Ascending aorta (tissue), 2 donors: ENCODE results near the gene PLAAT1. TPM values are rescaled to one million over a fixed set of nuclear protein-coding genes. Genes with fewer than 3 reads are reported as not detected.

Experiments used
- DNase-seq, 2 donors: peaks; one replicate each; pipeline ENCODE4 v3.0.0-alpha.2; 2019; ENCODE audit warnings: low spot score in 2 of 2
- H3K27ac ChIP-seq, 2 donors: fragments of 200-600 bp; sonication (generic); one replicate each; pipeline ENCODE4 v1.5.1; 2016 to 2017; ENCODE audit warnings: mild to moderate bottlenecking in 1 of 2
- H3K27me3 ChIP-seq: fragments of 200-600 bp; sonication (generic); one replicate; pipeline ENCODE4 v1.5.1; 2017
- H3K36me3 ChIP-seq, 2 donors: fragments of 200-600 bp; sonication (generic); one replicate each; pipeline ENCODE4 v1.5.1; 2016
- H3K4me1 ChIP-seq, 2 donors: fragments of 200-600 bp; sonication (generic); one replicate each; pipeline ENCODE4 v1.5.1; 2016 to 2017; ENCODE audit warnings: mild to moderate bottlenecking in 1 of 2
- H3K4me3 ChIP-seq, 2 donors: fragments of 200-600 bp; sonication (generic); one replicate each; pipeline ENCODE4 v1.5.1; 2016 to 2017; ENCODE audit warnings: mild to moderate bottlenecking in 1 of 2
- H3K9me3 ChIP-seq, 2 donors: fragments of 200-600 bp; sonication (generic); one replicate each; pipeline ENCODE4 v1.5.1; 2016
- intact Hi-C: fragments of 100-400 bp; cut with DNase I; formaldehyde crosslinking; loops from one replicate; pipeline ENCODE4 v1.15.1; 2023
- total RNA-seq: library from RNA; depleted of rRNA; stranded (reverse); fragments of >200 nt; gene quantifications from one replicate; pipeline ENCODE4 v1.1.0, GENCODE V29; 2016
- TF ChIP-seq, protein P1 (sequence below), 3 experiments: fragments of 200-600 bp in 2 of 3; fragments of 450-650 bp in 1 of 3; sonication (generic) in 2 of 3; IDR thresholded peaks; one replicate each; pipeline ENCODE4 v1.5.1; 2016 to 2019; ENCODE audit warnings: antibody characterized with exemption in 3 of 3, mild to moderate bottlenecking in 1 of 3, moderate library complexity in 1 of 3

Gene PLAAT1
- total RNA-seq, 1 donor from 2014 or later = not detected

DNA sequence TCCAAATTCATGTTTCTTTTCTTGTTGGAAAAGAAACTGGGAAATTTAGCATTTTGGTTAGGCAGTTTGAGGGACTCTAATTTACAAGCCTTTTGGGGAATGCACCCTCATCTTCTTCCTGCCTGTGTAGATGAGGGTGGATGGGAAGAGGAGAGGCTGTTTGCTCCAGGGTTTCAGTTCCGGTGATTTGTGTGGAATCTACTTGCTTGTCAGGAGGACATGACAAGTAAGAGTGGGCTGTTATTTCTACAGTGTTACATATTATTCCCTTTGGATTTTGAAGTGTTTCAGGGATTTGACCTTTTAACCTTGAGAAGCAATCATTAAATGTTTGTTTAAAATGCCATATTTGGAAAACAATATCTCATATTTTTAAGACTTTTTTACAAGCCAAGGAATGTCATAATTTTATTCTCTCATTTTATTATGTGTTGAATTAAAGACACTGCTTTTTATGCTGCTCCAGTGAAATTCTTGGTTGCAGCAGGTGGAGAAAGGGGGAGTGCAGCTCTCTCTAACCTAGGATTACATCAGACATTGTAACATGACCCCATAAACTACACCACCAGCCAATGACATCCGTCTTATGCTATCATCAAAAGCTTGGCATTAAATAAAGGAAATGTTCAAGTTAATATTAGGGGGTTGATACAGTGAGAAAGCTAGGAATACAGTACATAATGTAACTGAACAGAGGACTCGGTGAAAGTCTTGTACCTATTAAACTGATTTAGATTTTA is 30.2 kb downstream of the PLAAT1 start:
- H3K9me3 ChIP-seq = no peaks in the 10 kb centered on the region
- no peak for DNase-seq
- H3K4me3 ChIP-seq = no peak overlapping the region

DNA sequence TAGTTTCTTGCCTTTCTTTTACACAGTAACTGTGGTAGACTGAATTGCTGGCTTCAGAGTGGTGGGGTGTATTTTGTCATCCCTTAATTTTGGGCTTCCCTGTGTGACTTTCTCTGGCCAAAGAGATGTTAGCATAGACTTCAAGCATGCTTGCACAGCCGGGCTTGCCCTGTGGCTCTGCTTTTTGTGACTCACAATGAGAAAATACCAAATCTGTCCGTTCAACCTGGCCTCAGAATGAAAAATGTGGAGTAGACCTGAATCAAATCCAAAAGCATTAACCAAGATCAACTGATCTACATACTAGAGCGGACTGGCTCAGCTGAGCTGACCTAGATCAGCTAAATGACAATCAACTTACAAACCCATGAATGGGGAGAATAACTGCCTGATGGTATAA is 51.4 kb downstream of the PLAAT1 start:
- TF ChIP-seq, protein P1, sequence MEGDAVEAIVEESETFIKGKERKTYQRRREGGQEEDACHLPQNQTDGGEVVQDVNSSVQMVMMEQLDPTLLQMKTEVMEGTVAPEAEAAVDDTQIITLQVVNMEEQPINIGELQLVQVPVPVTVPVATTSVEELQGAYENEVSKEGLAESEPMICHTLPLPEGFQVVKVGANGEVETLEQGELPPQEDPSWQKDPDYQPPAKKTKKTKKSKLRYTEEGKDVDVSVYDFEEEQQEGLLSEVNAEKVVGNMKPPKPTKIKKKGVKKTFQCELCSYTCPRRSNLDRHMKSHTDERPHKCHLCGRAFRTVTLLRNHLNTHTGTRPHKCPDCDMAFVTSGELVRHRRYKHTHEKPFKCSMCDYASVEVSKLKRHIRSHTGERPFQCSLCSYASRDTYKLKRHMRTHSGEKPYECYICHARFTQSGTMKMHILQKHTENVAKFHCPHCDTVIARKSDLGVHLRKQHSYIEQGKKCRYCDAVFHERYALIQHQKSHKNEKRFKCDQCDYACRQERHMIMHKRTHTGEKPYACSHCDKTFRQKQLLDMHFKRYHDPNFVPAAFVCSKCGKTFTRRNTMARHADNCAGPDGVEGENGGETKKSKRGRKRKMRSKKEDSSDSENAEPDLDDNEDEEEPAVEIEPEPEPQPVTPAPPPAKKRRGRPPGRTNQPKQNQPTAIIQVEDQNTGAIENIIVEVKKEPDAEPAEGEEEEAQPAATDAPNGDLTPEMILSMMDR (IDR thresholded peaks at IDR 0.05) = no peak

More for the DNA sequence above, 30.2 kb downstream of the PLAAT1 start:
- no peaks in the 10 kb centered on the region for H3K36me3 ChIP-seq
- TF ChIP-seq, protein P1 (IDR thresholded peaks at IDR 0.05) = no peak
- H3K27ac ChIP-seq = no peak overlapping the region
- intact Hi-C loops = no loop called here
- H3K4me1 ChIP-seq = no peaks in the 10 kb centered on the region
- no peaks in the 10 kb centered on the region for H3K27me3 ChIP-seq

DNA sequence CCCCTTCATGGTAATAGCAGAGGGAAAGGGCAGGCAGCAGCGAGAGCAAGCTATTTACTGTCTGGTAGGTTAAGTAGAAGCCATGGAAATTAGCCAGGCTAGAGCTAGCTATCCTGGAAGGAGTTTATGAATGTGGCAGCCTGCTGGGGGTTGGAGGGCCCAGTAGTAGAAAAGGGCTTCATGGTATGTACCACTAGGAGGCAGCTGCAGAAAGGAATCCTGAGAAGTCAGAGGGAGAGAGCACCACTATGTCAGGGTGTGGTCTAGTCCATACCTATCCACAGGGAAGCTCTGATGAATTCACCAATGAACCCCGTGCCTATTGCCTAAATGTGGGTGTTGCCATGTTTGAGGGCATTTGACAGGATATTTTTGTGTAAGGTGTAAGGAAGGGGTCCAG is 55.0 kb downstream of the PLAAT1 start:
- no peak for DNase-seq
- TF ChIP-seq, protein P1 (IDR thresholded peaks at IDR 0.05) = no peak
- Histone ChIP-seq H3K9me3 (no peaks in the 10 kb centered on the region), H3K4me1 (no peaks in the 10 kb centered on the region), H3K27me3 (no peaks in the 10 kb centered on the region), H3K4me3 (no peak overlapping the region), H3K27ac (no peak overlapping the region), H3K36me3 (no peaks in the 10 kb centered on the region)
- intact Hi-C loops = no loop called here

More for the DNA sequence above, 51.4 kb downstream of the PLAAT1 start:
- DNase-seq = no peak
- H3K4me1 ChIP-seq = no peaks in the 10 kb centered on the region
- intact Hi-C loops = no loop called here
- H3K9me3 ChIP-seq = no peaks in the 10 kb centered on the region
- H3K27me3 ChIP-seq = no peaks in the 10 kb centered on the region
- H3K27ac ChIP-seq = no peak overlapping the region
- no peaks in the 10 kb centered on the region for H3K36me3 ChIP-seq
- H3K4me3 ChIP-seq = no peak overlapping the region

DNA sequence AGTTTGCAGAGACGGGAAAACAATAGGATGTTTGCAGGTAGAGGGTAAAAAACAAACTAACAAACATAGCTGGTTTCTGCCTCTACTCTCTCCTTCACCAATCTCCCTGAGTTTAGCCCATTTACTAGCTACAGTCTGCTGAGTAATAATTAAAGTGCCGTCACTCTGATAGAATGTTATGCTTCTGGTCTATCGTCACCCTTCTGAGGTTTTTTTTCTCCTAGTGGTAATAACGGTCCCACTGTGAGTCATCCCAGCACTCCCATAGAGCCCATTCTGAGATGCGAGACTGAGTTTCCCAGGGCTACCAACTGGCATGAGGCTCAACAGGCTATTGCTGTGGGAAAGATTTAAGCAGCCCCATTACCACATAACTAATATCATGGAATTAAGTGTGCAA is 56.4 kb downstream of the PLAAT1 start:
- Histone ChIP-seq H3K9me3 (no peaks in the 10 kb centered on the region), H3K4me3 (no peak overlapping the region), H3K27me3 (no peaks in the 10 kb centered on the region), H3K4me1 (no peaks in the 10 kb centered on the region), H3K27ac (no peak overlapping the region), H3K36me3 (no peaks in the 10 kb centered on the region)
- DNase-seq = no peak
- intact Hi-C loops = no loop called here
- TF ChIP-seq, protein P1 (IDR thresholded peaks at IDR 0.05) = no peak

DNA sequence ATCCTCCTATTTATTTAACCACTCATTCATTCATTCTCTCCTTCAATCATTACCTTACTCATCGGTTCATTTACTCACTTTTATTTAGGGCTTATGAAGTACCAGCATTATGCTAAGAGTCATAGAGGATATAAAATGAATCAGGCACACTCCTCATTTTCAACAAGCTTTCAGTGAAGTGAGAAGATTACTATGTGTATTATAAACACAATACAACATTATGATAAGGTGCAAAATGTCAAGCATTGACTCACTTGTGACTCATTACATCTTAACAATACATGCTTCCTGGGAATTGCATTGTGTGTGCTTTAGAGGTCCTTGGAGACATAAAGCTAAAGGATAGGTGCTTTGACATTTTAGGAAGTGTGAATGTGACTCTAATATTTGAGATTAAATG is 60.4 kb downstream of the PLAAT1 start:
- H3K4me3 ChIP-seq = no peak overlapping the region
- intact Hi-C loops = no loop called here
- no peaks in the 10 kb centered on the region for H3K36me3 ChIP-seq
- H3K4me1 ChIP-seq = no peaks in the 10 kb centered on the region
- H3K9me3 ChIP-seq = no peaks in the 10 kb centered on the region
- TF ChIP-seq, protein P1 (IDR thresholded peaks at IDR 0.05) = no peak
- H3K27ac ChIP-seq = no peak overlapping the region
- no peaks in the 10 kb centered on the region for H3K27me3 ChIP-seq
- DNase-seq = no peak
